Activated CD4-positive, alpha-beta T cell treated with anti-CD3 and anti-CD28 coated beads, Interleukin-2, amount 50 U/mL, for 24 hours (primary cell): ENCODE results near the gene PCDHGB4.
"Not testable (repeated sequence)": the region's sequence is repeated elsewhere in the genome, so short reads cannot be mapped to it uniquely, and the experiment has no call there.

Experiments used
- DNase-seq, 2 donors: peaks; one replicate each; pipeline ENCODE4 v3.0.0-alpha.2; 2020; ENCODE audit warnings: low read depth in 1 of 2, low spot score in 1 of 2

The PCDHGB4 gene

GRCh38 chr5:141422742-141423291 is 35.3 kb downstream of the PCDHGB4 start:
- DNase-seq: no peak

GRCh38 chr5:141427783-141428426 is 40.4 kb downstream of the PCDHGB4 start:
- DNase-seq: no peak

GRCh38 chr5:141430332-141431113 is 43.0 kb downstream of the PCDHGB4 start, which contains the start of gene PCDHGA12:
TSS of gene PCDHGA12 (plus strand) at chr5:141430507. CDS start at chr5:141430760, 253 bp downstream.
- DNase-seq: no peak

- no peak for DNase-seq
Observed at GRCh38 chr5:141431286-141431685, 43.8 kb downstream of the PCDHGB4 start.

GRCh38 chr5:141432308-141432707 is 44.8 kb downstream of the PCDHGB4 start:
- not testable (repeated sequence) for DNase-seq

- not testable (repeated sequence) for DNase-seq
Observed at GRCh38 chr5:141432726-141433125, 45.2 kb downstream of the PCDHGB4 start.

GRCh38 chr5:141434006-141434405 is 46.5 kb downstream of the PCDHGB4 start:
- DNase-seq: no peak

- no peak for DNase-seq
Observed at GRCh38 chr5:141437221-141437620, 49.7 kb downstream of the PCDHGB4 start.

- DNase-seq: no peak
Observed at GRCh38 chr5:141439411-141440141, 52.1 kb downstream of the PCDHGB4 start.
